ENCODE measurements around the gene CLASP1.

Gene CLASP1

DNA sequence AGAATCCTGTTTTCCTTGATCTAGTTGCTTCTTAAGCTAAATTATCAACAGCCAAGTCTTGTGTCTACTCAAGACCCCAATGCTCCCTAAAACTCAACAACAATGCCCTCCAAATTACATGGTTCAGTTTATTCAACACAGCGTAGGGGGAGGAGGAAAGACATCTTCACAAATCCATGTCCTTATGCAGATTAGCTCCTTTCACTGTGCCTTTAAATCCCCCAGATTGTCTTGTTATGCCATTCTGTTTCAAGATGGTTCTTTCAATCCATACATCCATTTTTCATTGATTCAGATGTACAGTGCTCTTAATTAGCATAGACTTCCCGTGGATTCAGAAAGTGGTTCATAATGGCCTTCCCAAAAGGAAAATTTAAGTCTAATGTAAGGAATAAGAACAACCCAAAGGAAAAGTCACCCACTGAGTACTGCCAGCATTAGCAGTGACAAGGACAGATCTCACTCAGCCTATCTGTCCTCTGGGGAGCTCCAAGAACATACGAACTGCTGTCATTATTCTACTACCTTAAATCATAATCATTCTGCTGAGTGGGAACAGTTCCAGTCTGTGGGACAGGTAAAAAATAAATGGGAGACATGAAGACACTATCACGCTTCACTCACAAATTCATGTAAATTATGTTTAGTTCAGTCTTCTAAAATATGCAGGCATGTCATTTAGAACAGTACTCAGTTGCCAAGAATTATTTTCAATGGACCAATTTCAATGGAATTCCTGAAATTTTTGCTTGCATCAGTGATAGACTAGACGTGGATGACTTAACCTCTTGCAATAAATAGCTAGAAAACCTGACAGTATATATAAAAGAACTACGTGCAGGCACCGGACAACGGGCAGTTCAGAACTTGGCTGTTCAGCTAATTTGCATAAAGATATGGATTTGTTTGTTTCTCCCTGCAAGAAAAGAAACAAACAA, 177.5 kb downstream of the CLASP1 start:
- TF ChIP-seq, protein P1, sequence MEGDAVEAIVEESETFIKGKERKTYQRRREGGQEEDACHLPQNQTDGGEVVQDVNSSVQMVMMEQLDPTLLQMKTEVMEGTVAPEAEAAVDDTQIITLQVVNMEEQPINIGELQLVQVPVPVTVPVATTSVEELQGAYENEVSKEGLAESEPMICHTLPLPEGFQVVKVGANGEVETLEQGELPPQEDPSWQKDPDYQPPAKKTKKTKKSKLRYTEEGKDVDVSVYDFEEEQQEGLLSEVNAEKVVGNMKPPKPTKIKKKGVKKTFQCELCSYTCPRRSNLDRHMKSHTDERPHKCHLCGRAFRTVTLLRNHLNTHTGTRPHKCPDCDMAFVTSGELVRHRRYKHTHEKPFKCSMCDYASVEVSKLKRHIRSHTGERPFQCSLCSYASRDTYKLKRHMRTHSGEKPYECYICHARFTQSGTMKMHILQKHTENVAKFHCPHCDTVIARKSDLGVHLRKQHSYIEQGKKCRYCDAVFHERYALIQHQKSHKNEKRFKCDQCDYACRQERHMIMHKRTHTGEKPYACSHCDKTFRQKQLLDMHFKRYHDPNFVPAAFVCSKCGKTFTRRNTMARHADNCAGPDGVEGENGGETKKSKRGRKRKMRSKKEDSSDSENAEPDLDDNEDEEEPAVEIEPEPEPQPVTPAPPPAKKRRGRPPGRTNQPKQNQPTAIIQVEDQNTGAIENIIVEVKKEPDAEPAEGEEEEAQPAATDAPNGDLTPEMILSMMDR (IDR thresholded peaks at IDR 0.05; ENCODE audit: borderline replicate concordance, insufficient read depth, low read depth, low read length) = no peak
- H3K4me3 ChIP-seq (ENCODE audit: low read depth, low read length) = no peak overlapping the region

DNA sequence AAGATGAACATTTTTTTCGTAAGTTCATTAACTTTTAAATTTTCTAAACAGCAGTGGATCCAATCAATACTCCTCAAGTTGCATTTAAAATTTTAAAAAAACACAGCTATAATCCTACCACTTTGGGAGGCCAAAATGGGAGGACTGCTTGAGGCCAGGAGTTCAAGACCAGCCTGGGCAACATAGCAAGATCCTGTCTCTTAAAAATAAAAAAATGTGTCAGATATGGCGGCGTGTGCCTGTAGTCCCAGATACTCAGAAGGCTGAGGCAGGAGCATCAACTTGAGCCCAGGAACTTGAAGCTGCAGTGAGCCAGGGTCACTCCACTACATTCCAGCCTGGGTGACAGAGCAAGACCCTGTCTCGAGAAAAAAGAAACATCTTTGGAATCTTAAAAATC, 178.3 kb downstream of the CLASP1 start:
- TF ChIP-seq, protein P1 (IDR thresholded peaks at IDR 0.05; ENCODE audit: borderline replicate concordance, insufficient read depth, low read depth, low read length) = no peak
- H3K4me3 ChIP-seq (ENCODE audit: low read depth, low read length) = no peak overlapping the region

DNA sequence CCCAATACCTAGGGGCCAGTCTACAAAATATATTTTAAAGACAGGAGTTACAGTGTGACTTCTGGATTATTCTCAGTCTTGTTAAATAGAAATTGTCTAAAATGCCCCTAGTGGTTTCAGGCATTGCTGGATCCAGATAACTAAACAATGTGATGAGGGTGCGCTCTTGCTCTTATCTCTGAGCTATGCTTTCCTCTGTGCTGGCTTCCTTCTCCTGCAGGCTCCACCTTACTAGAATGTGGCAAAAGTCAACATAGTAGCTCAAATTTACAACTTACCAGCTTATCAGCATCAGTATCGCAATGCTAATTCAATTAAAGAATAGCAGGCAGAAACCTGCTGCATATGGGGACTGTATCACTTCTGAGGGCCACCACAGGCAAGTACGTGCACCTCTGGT, 179.9 kb downstream of the CLASP1 start:
- no peak overlapping the region for H3K4me3 ChIP-seq (ENCODE audit: low read depth, low read length)
- TF ChIP-seq, protein P1 (IDR thresholded peaks at IDR 0.05; ENCODE audit: borderline replicate concordance, insufficient read depth, low read depth, low read length) = no peak

DNA sequence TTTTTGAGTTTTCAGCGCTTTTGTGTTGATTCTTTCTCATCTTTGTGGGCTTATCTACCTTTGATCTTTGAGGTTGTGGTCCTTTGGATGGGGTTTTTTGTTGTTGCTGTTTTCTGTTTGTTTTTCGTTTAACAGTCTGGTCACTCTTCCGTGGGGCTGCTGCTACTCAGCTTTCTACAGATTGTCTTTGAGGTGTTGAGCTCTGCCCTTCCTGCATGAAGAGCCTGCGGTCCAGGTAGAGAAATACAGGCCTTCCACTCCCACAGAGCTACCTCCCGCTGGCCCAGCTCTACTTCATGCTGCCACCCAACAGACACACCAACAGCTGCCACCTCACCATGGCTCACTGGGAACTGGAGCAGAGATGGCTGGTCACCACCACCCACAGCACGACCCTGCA, 180.3 kb downstream of the CLASP1 start:
- TF ChIP-seq, protein P1 (IDR thresholded peaks at IDR 0.05; ENCODE audit: borderline replicate concordance, insufficient read depth, low read depth, low read length) = no peak
- H3K4me3 ChIP-seq (ENCODE audit: low read depth, low read length) = no peak overlapping the region

DNA sequence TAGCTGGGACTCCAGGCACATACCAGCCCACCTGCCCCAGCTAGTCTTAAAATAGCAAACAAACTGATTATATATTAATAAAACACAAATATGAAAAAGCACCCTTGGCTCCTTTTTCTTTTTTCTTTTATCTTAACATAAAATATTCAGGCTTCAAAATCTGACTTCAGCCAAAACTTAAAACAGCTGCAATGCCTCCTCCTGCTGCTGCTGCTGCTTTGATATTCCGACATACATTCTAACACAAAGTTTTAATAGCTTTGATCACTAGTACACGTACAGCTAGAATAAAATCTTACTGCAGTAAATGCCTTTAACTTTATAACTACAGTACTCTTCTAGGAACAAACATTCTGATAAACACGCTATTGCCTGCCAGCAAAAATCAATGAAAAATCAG, 190.0 kb downstream of the CLASP1 start:
- TF ChIP-seq, protein P1 (IDR thresholded peaks at IDR 0.05; ENCODE audit: borderline replicate concordance, insufficient read depth, low read depth, low read length) = no peak
- no peak overlapping the region for H3K4me3 ChIP-seq (ENCODE audit: low read depth, low read length)

DNA sequence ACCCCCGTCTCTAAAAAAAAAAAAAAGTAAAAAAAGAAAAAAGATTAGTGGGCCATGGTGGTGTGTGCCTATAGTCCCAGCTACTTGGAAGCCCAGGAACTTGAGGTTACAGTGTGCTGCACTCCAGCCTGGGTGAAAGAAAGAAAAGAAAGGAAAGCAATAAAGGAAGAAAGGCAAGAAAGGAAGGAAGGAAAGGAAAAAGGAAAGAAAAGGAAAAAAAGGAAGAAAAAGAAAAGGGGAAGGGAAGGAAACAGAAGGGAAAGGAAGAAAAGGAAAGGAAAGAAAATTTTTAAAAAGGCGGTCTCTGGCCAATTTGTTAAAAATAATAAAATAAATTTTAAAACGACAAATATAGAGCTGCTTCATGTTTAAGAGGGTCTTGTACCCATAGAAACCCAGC, 192.9 kb downstream of the CLASP1 start:
- H3K4me3 ChIP-seq (ENCODE audit: low read depth, low read length) = no peak overlapping the region
- TF ChIP-seq, protein P1 (IDR thresholded peaks at IDR 0.05; ENCODE audit: borderline replicate concordance, insufficient read depth, low read depth, low read length) = no peak

DNA sequence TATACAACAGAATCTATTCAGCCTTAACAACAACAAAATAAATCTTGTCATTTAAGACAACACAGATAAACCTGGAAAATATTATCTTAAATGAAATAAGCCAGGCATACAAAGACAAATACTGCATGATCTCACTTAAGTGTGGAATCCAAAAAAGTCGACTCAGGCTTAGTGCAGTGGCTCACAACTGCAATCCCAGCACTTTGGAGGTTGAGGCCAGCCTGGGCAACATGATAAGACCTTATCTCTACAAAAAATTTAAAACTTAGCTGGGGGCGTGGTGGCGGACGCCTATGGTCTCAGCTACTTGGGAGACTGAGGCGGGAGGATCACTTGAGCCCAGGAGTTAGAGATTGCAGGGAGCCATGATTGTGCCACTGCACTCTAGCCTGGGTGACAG, 193.8 kb downstream of the CLASP1 start:
- H3K4me3 ChIP-seq (ENCODE audit: low read depth, low read length) = no peak overlapping the region
- TF ChIP-seq, protein P1 (IDR thresholded peaks at IDR 0.05; ENCODE audit: borderline replicate concordance, insufficient read depth, low read depth, low read length) = no peak
